Upper lobe of left lung (tissue), 6 donors: ENCODE results near the gene GRIN2A. TPM values are rescaled to one million over a fixed set of nuclear protein-coding genes. Genes with fewer than 3 reads are reported as not detected.

Experiments
- ATAC-seq, 2 donors: fragments of 200-7000 bp; cut with Tn5 transposase; one replicate each; pipeline ENCODE4 v1.9.1; 2022; ENCODE audit warnings: mild to moderate bottlenecking in 2 of 2, moderate library complexity in 2 of 2; ENCODE audit not compliant: low FRiP score in 2 of 2
- DNase-seq, 2 donors: peaks; one replicate each; pipeline ENCODE4 v3.0.0-alpha.2; 2019 to 2020
- H3K27ac ChIP-seq, 4 donors: fragments of 200-600 bp; sonication (generic); one replicate each; pipeline ENCODE4 v1.5.1; 2016 to 2019
- H3K27me3 ChIP-seq, 4 donors: fragments of 200-600 bp; sonication (generic); one replicate each; pipeline ENCODE4 v1.5.1; 2017 to 2019
- H3K36me3 ChIP-seq, 4 donors: fragments of 200-600 bp; sonication (generic); one replicate each; pipeline ENCODE4 v1.5.1; 2016 to 2019
- H3K4me1 ChIP-seq, 4 donors: fragments of 200-600 bp; sonication (generic); one replicate each; pipeline ENCODE4 v1.5.1; 2018 to 2019
- H3K4me3 ChIP-seq, 4 donors: fragments of 200-600 bp; sonication (generic); one replicate each; pipeline ENCODE4 v1.5.1; 2017 to 2019; ENCODE audit warnings: mild to moderate bottlenecking in 2 of 4, moderate library complexity in 1 of 4
- H3K9me3 ChIP-seq, 4 donors: fragments of 200-600 bp; sonication (generic); one replicate each; pipeline ENCODE4 v1.5.1; 2018 to 2019
- CTCF ChIP-seq, 6 experiments: fragments of 450-650 bp in 4 of 6; fragments of 200-600 bp in 2 of 6; sonication (generic) in 2 of 6; IDR thresholded peaks; one replicate each; pipeline ENCODE4 v1.5.1; 2016 to 2019; ENCODE audit warnings: antibody characterized with exemption in 6 of 6
- EP300 ChIP-seq, 4 donors: sonication (generic); formaldehyde crosslinking; IDR thresholded peaks; one replicate each; pipeline ENCODE4 v1.5.1; 2017; ENCODE audit warnings: antibody characterized with exemption in 4 of 4, control low read depth in 2 of 4
- POLR2A ChIP-seq, 4 donors: fragments of 450-650 bp; IDR thresholded peaks; one replicate each; pipeline ENCODE4 v1.5.1; 2016 to 2017; ENCODE audit warnings: antibody characterized with exemption in 4 of 4, mild to moderate bottlenecking in 2 of 4
- POLR2AphosphoS5 ChIP-seq, 2 donors: sonication (generic); formaldehyde crosslinking; IDR thresholded peaks; one replicate each; pipeline ENCODE4 v1.5.1; 2017; ENCODE audit warnings: antibody characterized with exemption in 2 of 2
- WGBS, 2 donors: methylation state at CpG; one replicate each; pipeline ENCODE4 v1.1.5; 2017 to 2018; 5-methylcytosine and 5-hydroxymethylcytosine counted together
- total RNA-seq, 6 donors: library from RNA; depleted of rRNA in 4 of 6; stranded (reverse); fragments of >200 nt in 4 of 6; gene quantifications; one replicate each; pipeline versions ENCODE4 v1.1.0 to v1.2.1, GENCODE V29; 2016 to 2021
- donor health status: DM: no; HTN: no; CAD: no; lungs with moderate emphysema.
- donor health status: DM: no; HTN: yes; CAD: no; lungs with severe emphysema.

Gene GRIN2A
- total RNA-seq, 6 donors from 2014 or later: 0.11 to 0.57 (median 0.30) TPM; not detected in 3

- Histone ChIP-seq H3K4me3 (peak overlapping the region in 1 of 4 donors; percentile 37), H3K4me1 (peaks cover 22 to 30% (median 24%) of the 10 kb centered on the region in 4 donors), H3K27me3 (peaks cover 0 to 43% (median 16%) of the 10 kb centered on the region in 4 donors), H3K27ac (no peak overlapping the region), H3K9me3 (no peaks in the 10 kb centered on the region), H3K36me3 (no peaks in the 10 kb centered on the region)
- ATAC-seq (peak in 1 of 2 donors; percentile 11), DNase-seq (peak in 1 of 2 donors; percentile 72)
- 0 to 5% methylated on average over 17 to 24 of the region's 24 CpGs for WGBS, 2 donors
- TF ChIP-seq CTCF (IDR thresholded peaks at IDR 0.05) (peak in 2 of 6 experiments; percentile 18 to 37), POLR2A (IDR thresholded peaks at IDR 0.05) (no peak)
Observed at GRCh38 chr16:10180771-10181163, 1.5 kb downstream of the GRIN2A start.

GRCh38 chr16:10180042-10180770 is 2.0 kb downstream of the GRIN2A start:
- TF ChIP-seq CTCF (IDR thresholded peaks at IDR 0.05): no peak
- no peak for TF ChIP-seq POLR2AphosphoS5 (IDR thresholded peaks at IDR 0.05)
- TF ChIP-seq POLR2A (IDR thresholded peaks at IDR 0.05): no peak
- TF ChIP-seq EP300 (IDR thresholded peaks at IDR 0.05): no peak
- WGBS, 2 donors: 25 to 46% methylated on average over 16 to 53 of the region's 53 CpGs
- Histone ChIP-seq H3K27ac (no peak overlapping the region), H3K4me1 (peaks cover 22 to 30% (median 24%) of the 10 kb centered on the region in 4 donors), H3K27me3 (peaks cover 0 to 43% (median 16%) of the 10 kb centered on the region in 4 donors), H3K9me3 (no peaks in the 10 kb centered on the region), H3K4me3 (peak overlapping the region in 1 of 4 donors; percentile 37), H3K36me3 (no peaks in the 10 kb centered on the region)
- ATAC-seq (no peak), DNase-seq (peak in 1 of 2 donors; percentile 79)

DNA sequence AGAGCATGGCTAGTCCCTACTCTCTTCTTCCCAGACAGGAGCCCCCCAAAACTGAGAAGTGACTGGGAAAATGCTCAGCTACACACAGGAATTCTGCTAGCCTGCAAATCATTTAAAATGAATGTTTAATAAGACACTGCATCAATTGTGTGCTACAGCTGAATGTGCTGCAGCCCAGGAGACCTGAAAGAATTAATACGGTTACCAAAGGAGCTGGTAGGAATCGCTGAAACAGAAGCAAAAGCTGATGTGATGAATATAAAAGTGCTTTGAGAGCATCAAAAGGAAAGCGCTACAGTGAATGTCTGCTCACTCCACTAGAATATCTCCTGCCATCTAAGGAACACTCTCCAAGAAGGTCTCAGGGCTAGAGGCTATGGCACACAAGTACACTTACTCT is 3.7 kb downstream of the GRIN2A start:
- H3K4me3 ChIP-seq: no peak overlapping the region
- H3K9me3 ChIP-seq: no peaks in the 10 kb centered on the region
- WGBS, 2 donors: 84 to 85% methylated on average over 3 of the region's 3 CpGs
- peaks cover 0 to 41% (median 16%) of the 10 kb centered on the region in 4 donors for H3K27me3 ChIP-seq
- no peak for DNase-seq
- no peak overlapping the region for H3K27ac ChIP-seq
- no peak for ATAC-seq
- TF ChIP-seq POLR2A (IDR thresholded peaks at IDR 0.05) (no peak), CTCF (IDR thresholded peaks at IDR 0.05) (no peak), POLR2AphosphoS5 (IDR thresholded peaks at IDR 0.05) (no peak), EP300 (IDR thresholded peaks at IDR 0.05) (no peak)
- peaks cover 22 to 30% (median 24%) of the 10 kb centered on the region in 4 donors for H3K4me1 ChIP-seq
- no peaks in the 10 kb centered on the region for H3K36me3 ChIP-seq

GRCh38 chr16:10178080-10178479 is 4.1 kb downstream of the GRIN2A start:
- Histone ChIP-seq H3K4me3 (no peak overlapping the region), H3K4me1 (peaks cover 21 to 27% (median 23%) of the 10 kb centered on the region in 4 donors), H3K9me3 (no peaks in the 10 kb centered on the region), H3K27me3 (peaks cover 0 to 36% (median 15%) of the 10 kb centered on the region in 4 donors), H3K27ac (no peak overlapping the region), H3K36me3 (no peaks in the 10 kb centered on the region)
- 85 to 90% methylated on average over 2 of the region's 2 CpGs for WGBS, 2 donors
- DNase-seq: no peak
- TF ChIP-seq POLR2AphosphoS5 (IDR thresholded peaks at IDR 0.05): no peak
- TF ChIP-seq EP300 (IDR thresholded peaks at IDR 0.05): no peak
- no peak for TF ChIP-seq POLR2A (IDR thresholded peaks at IDR 0.05)
- no peak for TF ChIP-seq CTCF (IDR thresholded peaks at IDR 0.05)
- ATAC-seq: no peak
